GM15510 (cell line): ENCODE measurements around the gene CAPN2.

Experiments
- POLR2A ChIP-seq: IDR thresholded peaks from 3 replicates; pipeline ENCODE4 v1.6.1; 2011; ENCODE audit warnings: borderline replicate concordance; ENCODE audit not compliant: insufficient read length; ENCODE audit errors: extremely low read depth

The CAPN2 gene

DNA sequence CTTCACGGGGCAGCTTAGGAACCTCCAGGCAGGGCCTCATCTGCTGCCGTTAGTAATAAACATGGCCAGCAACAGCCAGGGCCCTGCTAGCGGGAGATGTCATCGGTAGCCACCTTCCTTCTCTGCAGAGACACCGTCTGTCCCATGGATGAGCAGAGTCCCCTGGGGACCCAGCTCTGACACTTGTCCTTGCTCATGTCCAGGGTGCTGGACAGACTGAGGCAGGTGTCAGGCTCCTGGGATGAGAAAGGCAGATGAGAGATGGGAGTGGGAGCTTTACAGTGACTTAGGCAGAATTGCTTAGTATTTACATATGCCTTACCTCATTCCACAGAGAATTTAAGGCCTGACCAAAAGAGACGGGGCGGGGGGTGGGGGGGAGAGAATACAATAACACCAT lies 25.0 kb downstream of the CAPN2 start:
- no peak for TF ChIP-seq POLR2A

DNA sequence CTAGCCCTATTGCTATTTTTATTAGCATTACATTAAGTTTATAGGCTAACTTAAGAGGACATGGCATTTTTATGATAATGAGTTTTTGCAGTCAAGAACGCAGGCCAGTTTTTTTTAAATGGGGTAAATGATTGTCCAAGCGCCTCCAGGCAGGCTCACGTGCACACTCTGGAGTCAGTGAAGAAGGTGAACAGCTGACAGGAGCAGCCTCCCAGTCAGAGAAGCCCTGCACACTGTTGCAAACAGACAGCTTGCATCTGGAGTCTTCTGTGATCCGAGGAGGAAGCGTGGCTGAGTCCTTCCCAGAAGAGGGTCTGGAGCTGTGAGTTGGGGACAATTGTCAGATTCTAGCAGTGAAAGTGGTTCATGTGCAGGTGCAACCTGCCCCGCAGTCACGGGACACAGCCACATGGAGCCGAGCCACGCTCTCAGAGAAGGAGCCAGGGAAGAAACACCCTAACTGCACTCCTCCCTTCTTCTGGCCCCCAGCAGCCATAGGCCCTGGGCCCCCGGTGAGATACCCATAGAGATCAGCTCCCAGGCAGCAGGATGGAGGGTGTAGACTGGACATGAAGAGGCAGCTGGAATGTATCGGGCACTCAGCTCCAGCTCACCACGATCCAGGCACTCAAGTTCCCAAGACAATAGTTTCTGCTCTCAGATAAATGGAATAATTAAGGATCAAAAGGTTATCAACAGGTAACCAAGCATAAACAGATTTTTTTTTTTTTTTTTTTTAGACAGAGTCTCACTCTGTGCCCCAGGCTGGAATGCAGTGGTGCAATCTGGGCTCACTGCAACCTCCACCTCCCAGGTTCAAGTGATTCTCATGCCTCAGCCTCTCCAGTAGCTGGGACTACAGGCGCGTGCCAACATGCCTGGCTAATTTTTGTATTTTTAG lies 26.4 kb downstream of the CAPN2 start:
- TF ChIP-seq POLR2A: no peak

DNA sequence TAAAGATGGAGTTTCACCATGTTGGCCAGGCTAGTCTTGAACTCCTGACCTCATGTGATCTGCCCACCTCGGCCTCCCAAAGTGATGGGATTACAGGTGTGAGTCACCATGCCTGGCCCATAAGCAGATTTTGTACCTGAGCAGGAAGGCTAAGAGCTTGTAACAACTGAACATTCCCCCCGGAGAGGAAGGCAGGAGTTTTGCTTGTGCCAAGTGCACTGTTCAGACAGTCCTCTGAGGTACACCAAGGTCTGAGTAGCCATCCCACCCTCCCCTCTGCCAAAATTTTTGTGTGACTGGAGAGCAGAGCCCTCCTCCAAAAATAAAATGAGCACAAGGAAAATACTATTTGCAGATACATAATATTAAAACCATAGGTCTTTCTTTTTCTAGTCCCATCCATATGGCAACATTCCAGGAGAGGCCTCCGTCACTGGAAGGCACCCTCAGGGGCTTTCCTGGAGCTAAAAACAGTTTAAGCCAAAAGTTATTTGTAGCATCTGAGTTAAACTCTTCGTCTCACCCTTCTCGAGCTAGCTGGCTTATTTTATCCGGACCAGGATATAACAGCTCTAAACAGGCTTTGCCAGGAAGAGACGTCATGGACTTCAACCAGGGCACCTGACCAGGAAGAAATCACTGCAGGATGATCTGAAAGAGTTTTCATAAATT lies 27.2 kb downstream of the CAPN2 start:
- no peak for TF ChIP-seq POLR2A

GRCh38 chr1:223741861-223742260 lies 29.5 kb downstream of the CAPN2 start:
- TF ChIP-seq POLR2A: no peak

DNA sequence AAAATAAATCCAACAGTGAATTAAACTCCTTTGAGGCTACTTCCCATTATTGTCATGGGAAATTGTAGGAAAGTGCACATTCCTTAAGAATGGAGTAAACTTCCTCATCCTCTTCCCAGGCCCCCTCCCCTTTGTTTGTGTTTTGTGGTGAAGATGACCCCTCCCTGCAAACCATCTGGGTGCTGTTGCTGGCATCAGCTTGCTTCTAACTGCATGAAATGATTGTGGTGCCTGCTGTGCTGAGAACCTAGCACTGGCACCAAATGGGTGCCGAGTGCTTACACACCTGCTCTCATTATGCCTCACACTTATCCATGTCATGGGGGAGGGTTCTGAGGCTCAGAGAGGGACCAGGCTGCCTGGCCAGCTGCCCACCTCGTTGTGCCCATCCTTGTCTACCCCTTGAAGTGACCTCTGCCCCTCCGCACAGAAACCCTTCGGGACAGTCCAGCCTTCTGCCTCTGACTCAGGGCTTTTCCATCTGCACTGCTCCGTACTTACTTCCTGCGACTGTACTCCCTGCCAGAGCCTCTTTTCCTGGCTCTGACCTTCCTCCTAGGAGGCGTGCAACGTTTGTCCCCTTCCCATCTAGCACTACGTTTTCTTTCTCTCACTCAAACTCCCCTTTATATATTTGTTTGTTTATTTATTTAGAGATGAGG lies 30.6 kb downstream of the CAPN2 start:
- TF ChIP-seq POLR2A: no peak

- TF ChIP-seq POLR2A: no peak
These were observed 33.4 kb downstream of the CAPN2 start for GRCh38 chr1:223745731-223746130.

DNA sequence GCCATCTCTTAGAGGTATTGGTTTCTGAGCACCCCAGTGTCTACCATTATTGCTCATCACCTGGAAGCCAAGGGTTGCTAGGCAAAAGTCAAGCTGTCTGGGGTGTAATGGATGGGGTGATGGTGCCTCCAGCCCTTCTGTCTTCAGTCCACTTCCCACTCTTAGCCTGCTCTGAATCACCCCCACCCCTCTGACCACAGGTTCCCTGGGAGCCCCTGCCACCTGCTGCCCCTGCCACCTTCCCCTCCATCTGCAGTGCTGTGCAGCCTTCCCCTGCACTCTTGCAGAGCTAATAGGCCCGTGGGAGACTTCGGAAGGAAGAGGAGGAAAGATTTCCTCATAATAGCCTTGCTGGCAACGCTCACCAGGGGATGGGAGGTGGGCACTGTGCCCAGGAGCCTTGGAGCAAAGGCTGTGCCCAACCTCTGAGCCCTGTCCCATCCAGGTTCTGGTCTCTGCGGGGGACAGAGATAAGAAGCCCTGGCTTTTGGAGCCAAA lies 35.5 kb downstream of the CAPN2 start:
- TF ChIP-seq POLR2A: no peak

DNA sequence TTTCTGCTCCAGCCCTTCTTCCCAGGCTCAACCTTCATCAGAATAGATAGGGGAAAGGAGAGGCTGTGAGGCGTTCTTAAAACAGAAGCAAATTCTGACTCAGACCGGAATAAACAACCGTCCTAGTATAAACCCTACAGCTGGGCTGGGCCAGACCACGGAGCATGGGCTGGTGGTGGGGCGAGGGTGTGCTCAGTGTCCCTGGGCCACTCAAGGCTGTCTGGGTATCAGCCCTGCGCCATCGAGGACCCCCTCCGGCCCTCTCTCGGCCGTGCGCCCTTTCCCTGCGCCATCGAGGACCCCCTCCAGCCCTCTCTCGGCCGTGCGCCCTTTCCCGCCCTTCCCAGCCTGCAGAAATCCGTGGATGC lies 36.0 kb downstream of the CAPN2 start:
- TF ChIP-seq POLR2A: no peak

DNA sequence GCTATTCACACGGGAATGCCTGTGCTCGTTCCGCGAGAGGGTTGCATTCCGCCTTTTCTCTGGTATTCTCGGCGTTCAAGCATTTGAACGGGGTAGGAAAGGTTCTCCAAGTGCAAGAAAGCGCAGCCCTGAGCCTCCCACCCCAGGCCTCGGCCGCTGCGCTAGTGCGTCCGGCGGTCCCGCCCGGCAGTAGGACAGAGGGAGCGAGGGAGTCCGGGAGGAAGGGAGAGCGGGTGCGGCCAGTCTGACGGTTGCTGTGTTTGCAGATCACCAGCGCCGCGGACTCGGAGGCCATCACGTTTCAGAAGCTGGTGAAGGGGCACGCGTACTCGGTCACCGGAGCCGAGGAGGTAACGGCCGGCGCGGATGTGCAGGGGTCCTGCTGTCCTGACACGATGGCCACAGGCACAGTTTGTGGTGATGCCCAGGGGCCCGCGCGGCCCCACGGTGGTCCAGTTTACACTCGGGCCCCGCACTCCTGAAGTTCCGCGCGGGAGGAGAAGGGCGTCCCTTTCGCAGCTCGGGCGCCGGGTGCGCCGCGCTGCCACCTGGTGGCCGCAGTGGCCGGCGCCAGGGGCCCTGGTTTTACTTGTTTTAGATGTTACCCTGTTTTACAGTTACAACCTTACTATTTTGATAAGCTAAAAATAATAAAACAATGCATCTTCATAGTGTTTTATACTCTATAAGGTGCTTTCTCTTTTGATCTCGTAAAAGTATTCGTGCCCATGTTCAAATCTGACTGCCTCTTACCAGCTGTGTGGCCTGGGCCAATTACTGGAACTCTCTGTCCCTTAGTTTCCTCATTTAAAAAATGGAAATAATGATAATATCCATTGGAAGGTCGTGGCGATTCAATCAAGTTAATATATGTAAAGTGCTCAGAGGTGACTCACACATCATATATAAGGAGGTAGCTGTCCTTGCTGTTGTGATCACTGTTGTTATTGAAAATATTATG lies 36.7 kb downstream of the CAPN2 start:
- TF ChIP-seq POLR2A: no peak

- TF ChIP-seq POLR2A: no peak
These were observed 38.6 kb downstream of the CAPN2 start for GRCh38 chr1:223750730-223751570.

GRCh38 chr1:223751696-223752095 lies 39.4 kb downstream of the CAPN2 start:
- no peak for TF ChIP-seq POLR2A

DNA sequence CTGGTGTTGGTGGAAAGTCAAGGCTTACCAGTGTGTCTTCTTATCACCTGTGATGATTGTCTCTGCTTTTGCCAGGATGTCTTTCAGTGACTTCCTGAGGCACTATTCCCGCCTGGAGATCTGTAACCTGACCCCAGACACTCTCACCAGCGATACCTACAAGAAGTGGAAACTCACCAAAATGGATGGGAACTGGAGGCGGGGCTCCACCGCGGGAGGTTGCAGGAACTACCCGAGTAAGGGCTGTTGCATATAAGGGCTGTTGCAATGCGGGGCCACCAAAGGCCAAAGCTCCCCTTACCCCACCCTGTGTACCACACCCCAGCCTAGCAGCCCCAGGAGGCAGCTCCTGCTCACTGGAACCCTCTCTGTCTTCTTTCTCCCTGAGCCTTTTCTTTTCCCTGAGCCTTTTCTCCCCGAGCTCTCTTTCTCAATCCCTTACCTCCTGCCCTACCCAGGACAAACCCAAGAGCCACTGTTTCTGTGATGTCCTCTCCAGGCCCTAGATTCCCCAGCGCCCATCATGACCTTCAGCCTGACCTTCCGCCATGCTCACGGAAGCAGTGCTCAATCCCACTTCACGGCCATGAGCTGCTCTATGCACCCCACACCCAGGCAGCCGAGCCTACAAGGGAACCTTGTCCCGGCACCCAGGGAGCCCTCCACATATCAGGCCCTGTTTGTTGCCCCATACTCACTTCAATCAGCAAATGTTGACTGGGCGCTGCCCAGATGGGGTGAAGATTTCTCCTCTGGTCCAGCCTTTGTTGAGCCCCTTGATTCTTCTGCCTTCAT lies 40.6 kb downstream of the CAPN2 start:
- TF ChIP-seq POLR2A: no peak
